GM18508 (cell line): ENCODE results near the gene SRPRB.

Experiments used
- ATAC-seq: cut with Tn5 transposase; IDR thresholded peaks from one replicate; pipeline ENCODE4 v1.9.1; 2021; ENCODE audit warnings: moderate number of reproducible peaks; ENCODE audit not compliant: insufficient read depth, unreplicated experiment

SRPRB gene

GRCh38 chr3:133863911-133864310 lies 58.3 kb downstream of the SRPRB start:
- no peak for ATAC-seq

DNA sequence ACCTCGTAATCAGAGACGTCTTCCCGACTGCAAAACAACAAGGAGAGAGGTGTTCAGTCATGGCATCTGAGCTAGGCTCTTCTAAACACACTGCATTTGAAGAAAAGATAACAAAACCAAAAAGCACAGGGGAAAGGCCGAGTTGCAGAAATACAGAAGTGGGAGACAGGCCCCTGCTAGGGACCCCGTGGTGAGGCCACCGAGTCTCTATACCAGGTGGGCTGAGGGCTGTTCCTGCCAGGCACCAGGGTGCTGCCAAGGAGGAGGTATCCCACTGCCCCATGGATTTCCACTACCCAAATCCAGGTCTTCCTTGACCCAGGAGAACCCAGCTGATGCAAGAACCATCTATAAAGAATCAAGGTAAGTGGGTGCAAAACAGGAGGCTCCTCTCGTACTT lies 59.0 kb downstream of the SRPRB start:
- no peak for ATAC-seq

GRCh38 chr3:133865136-133865855 lies 59.7 kb downstream of the SRPRB start:
- ATAC-seq = no peak

- ATAC-seq = no peak
These were observed 60.5 kb downstream of the SRPRB start for GRCh38 chr3:133866141-133866540.

GRCh38 chr3:133868186-133868585 lies 62.6 kb downstream of the SRPRB start:
- no peak for ATAC-seq

DNA sequence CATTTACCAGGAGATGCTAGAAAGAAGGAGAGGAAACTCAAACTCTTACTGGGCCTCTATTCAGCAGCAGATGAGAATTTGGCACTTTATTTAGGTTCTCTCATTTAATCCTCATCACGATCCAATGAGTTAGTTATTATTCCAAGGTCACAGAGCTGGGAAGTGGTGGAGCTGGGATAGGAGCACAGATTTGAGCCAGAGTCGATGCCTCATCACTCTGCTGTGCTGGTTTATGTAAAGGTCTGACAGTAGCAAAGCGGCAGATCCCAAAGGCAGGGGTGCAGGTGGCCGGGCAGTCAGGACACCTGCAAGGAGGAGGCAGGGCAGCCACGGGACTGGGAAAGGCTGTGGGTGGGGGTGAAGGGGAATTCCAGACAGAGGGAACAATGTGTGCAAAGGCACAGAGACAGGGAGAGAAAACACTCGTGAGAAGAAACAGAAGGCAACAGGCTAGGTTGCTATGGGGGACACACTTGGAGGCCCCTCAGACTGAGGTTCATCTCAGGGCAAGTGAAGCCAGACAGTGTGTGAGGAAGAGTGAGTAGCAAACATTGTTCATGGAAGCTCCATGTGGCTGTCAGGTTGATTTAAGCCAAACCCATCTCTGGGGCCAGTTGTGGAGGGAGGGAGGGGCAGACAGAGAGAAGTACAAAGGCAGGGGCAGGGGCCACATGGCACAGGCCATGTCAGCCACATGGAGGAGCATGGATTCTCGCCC lies 63.3 kb downstream of the SRPRB start:
- no peak for ATAC-seq

DNA sequence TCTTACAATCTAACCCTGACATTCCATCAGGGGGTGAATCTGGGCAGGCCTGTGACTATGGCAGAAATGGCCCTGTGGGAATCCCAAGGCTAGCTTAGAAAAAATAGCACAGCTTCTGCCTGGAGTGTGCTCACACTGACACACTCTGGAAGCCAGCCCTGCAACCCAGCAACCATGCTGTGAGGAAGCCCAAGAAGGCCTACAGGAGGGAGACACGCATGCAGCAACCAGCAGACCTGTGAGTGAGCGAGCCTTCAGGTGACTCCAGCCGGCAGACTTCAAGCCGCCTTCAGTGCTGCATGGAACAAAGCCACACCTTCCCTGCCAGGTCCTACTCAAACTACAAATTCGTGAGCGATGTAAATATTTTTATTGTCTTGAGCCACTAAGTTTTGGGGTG lies 64.0 kb downstream of the SRPRB start:
- ATAC-seq = no peak

DNA sequence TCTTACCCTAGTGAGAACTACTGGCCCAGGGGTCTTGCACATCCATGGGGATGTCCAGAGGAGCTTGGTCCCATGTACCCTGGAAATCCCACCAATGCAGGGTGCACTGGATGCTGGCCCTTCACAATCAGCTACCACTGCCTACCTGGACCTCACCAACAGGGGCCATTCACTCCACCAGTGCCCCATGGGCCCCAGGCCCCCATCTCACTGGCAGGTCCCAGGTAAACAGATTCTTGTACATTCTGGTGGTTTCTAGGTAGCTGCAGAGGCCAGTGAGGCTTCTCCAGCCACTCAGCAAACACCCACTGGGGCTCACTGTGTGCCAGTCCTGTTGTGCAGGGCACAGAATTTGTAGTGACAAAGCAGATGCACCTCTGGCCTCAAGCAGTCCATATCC lies 65.2 kb downstream of the SRPRB start:
- ATAC-seq = no peak
